GM18511 (cell line): Measurements from ENCODE around the gene EFNA5.

Source experiments
- ATAC-seq: cut with Tn5 transposase; IDR thresholded peaks from one replicate; pipeline ENCODE4 v1.9.1; 2021; ENCODE audit warnings: mild to moderate bottlenecking, moderate library complexity; ENCODE audit not compliant: unreplicated experiment

EFNA5 gene

DNA sequence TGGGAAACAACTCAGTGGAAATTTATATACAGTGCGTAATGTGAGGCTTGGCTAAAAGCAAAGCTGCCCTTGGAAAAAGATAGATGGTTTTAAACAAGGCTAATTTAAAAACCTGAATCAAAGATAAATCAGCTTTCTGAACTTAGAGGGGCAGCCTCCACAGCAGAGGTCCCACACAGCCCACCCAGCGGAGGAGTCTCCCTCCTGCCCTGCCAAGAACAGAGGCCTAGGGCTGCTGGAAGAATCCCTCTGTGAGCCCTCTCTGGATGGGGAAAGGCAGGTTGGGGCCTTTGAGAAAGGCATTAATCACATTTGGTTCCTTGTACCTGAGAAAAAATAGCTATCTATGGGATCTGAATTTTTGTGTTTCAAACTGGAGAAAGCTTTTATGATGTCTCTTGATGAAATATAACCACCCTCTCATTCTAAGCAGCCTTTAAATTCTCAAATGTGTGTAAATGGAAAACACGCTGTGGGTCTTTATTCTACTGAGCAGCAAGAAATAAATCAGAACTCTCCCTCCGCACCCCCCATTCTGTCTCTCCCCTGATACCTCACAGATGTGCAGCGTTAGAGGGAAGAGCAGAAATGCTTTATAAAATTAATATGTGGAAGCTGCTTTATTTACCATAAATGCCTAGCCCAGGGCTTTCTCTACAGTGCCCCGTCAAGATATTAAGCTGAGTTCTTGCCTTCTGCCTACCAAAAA is 329.2 kb downstream of the EFNA5 start:
- no peak for ATAC-seq

DNA sequence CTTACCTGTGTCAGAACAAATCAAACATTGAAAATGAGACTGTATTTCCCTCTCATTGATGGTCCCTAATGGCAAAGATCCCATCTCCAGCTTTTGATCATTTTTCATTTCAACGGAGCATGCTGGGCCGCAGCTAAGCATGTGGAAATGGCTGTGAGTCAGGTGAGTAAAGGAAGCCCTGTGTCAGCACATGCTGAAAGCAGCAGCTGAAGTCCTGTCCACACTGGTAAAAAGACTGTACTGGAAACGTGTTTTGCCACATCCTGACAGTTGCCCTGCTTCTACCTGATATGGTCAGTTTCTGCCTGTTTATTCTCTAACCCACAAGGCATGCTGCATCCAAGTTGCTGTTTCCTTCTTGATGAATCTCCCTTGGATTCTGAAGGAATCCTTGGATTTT is 330.1 kb downstream of the EFNA5 start:
- ATAC-seq: no peak

DNA sequence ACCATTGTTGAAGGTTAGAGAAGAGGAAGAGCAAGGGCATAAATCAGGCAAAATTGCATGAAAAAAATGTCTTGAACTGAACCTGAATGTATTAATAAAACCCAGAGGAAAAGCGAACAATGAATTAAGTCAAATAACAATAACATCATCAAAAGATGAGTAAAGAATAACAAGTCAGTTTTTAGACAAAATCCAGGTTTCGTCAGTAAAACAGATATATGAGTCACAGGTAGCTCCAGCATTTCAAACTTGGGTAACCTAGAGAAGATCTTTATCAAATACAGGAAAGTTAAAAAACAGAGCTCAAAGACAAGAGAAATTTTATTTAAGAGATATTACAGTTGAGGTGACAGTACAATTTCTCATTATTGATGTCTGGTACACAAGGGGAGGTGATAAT is 332.4 kb downstream of the EFNA5 start:
- no peak for ATAC-seq

DNA sequence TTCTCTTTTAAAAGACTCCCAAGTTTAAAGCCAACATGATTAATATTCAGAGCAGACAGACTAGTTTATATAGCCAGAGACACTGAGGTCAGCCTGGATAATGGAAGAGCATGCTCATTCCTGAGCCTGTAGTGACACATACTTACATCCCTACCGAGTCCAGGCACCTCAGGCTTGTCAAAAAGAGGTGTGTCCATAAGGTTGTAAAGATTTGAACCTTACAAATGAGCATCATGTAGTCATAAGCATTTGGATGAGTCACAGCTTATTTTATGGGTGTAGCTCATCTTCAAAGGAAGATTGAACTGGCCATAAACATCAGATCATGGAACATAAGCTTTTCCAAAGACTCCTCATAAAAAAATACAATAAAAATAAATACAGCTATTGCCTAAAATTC is 333.5 kb downstream of the EFNA5 start:
- ATAC-seq: no peak

DNA sequence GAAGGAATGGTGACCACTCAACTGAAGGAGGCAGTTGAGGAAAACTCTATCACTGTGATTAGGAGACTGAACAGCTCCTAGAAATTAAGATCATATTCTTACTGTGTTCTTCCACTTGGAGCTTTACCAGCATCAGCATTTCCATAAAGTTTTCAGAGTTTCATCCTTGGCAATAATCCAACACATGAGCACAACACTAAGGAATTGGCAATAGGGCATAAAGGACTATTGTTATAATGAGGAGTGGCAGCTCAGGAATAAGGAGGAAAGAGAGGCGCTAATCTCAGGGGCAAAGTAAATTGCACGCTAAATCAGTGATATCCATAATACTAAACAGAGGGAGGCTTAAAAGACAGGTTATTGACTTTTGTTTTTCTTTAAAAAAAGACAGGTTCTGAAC is 338.9 kb downstream of the EFNA5 start:
- ATAC-seq: no peak

DNA sequence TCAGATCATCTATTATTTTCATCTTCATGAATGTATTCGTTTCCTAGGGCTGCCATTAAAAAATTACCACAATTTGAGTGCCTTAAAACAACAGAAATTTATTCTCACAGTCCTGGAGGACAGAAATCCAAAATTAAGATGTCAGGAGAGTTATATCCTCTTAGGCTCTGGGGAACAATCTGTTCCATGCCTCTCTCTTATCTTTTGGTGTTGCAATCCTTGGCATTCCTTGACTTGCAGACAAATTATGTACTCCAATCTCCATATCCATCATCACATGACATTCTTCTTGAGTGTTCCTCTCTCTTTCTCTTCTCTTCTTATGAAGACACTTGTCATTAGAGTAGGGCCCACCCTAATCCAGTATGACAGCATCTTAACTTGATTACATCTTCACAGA is 339.4 kb downstream of the EFNA5 start:
- no peak for ATAC-seq

DNA sequence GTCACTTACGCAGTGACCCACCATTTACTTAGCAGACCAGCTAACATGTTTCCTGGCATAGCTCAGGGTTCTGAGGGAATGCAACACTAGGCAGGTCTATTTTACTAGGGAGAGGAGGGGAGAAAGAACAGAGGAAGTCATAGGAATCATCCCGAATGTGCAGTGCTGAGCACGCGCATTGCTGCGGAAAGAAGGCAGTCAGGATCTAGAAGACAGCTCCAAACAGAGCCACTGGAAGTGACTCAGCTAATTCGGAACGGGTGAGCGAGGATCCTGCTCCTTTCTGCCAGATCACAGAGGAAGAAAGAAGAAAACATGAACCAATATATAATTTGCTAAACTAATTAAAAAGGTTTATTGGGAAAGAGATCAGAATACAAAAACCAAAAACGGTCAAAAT is 339.8 kb downstream of the EFNA5 start:
- ATAC-seq: no peak

DNA sequence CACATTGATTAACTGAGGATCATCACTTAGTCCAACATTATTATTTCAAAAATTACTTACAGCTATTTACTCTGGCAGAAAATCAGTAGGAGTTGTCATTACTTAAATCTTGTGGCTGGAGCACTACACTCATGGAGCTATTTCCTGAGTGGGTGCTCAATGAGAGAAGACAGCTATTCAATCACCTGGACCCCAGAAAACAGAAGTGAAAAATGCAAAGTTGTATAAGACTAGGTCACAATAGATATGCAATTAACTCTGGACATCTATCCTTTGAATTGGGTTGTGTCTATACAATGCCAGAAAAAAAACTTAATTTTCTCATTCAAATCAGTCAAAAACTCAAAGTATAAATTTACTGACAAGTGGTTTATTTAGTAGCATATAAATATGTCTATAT is 340.9 kb downstream of the EFNA5 start:
- ATAC-seq: peak; percentile 86
